ENCODE results near the gene PALS2.
A peak's percentile ranks its signal among the peaks of the same experiment; 100 is the strongest.

Gene PALS2, protein sequence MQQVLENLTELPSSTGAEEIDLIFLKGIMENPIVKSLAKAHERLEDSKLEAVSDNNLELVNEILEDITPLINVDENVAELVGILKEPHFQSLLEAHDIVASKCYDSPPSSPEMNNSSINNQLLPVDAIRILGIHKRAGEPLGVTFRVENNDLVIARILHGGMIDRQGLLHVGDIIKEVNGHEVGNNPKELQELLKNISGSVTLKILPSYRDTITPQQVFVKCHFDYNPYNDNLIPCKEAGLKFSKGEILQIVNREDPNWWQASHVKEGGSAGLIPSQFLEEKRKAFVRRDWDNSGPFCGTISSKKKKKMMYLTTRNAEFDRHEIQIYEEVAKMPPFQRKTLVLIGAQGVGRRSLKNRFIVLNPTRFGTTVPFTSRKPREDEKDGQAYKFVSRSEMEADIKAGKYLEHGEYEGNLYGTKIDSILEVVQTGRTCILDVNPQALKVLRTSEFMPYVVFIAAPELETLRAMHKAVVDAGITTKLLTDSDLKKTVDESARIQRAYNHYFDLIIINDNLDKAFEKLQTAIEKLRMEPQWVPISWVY

GRCh38 chr7:24572997-24573553 is at the start of gene PALS2:
PALS2 (plus strand) TSS chr7:24573452; CDS start chr7:24623668, 50,216 bp downstream.
- peak; percentile 82 for DNase-seq (ENCODE audit: low spot score)

- no peak for DNase-seq (ENCODE audit: low spot score)
These were observed 42.0 kb upstream of the PALS2 start for GRCh38 chr7:24531255-24531654.

- DNase-seq (ENCODE audit: low spot score), result no peak
These were observed 36.6 kb upstream of the PALS2 start for GRCh38 chr7:24536682-24537081.

- no peak for DNase-seq (ENCODE audit: low spot score)
These were observed 32.3 kb upstream of the PALS2 start for GRCh38 chr7:24540956-24541355.

DNA sequence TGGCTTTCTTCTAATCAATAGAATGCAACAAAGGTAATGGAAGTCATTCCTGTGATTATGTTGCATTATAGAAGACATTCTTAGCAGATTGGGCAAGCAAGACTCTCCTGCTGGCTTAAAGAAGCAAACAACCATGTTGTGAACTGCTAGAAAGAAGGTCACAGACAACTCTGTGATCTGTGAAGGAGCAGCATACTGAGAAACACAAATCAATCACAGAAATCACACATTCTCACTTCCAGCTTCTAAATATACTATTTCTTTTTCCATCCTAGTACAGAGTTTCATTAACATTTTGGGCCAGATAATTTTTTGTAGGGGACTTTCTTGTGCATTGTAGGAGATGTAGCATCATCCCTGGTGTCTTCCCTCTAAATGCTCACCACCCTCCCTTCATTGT is 28.0 kb upstream of the PALS2 start:
- no peak for DNase-seq (ENCODE audit: low spot score)

- DNase-seq (ENCODE audit: low spot score), result no peak
These were observed 24.9 kb upstream of the PALS2 start for GRCh38 chr7:24548390-24548789.

DNA sequence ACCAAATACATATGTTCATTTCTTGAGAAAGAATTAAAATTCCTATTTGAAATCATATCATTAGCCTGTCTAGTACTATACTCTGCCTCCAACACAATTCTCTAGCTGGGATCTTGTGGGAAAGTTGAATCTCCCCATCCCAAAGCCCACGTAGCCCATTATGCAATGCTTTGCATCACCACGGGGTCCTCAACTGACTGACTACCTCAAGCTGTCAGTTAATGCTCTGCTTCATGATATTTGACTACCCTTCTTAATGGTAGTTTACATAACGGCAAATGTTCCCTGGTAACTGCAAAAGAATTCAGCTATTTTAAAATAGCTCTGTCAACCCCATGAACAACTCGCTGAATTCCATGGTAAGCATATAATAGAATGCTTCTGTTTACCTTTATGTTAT is 23.3 kb upstream of the PALS2 start:
- DNase-seq (ENCODE audit: low spot score), result no peak

DNA sequence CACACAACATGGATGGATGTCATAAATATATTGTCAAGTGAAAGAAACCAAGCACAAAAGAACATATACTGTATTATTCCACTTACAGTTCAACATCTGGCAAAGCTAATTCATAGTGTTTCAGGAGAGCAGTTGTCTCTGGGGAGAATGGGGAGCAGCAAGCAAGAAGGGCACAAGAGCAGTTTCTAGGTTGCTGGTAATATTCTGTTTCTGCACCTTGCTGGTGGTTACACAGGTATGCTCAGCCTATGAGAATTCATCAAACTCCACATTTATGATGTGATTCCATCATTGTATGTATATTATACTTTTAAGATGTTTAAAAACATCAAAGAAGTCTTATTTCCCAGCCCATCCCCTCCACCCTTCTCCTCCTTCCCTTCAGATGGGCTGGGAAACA is 18.1 kb upstream of the PALS2 start:
- DNase-seq (ENCODE audit: low spot score), result no peak

GRCh38 chr7:24555719-24556118 is 17.5 kb upstream of the PALS2 start:
- no peak for DNase-seq (ENCODE audit: low spot score)

DNA sequence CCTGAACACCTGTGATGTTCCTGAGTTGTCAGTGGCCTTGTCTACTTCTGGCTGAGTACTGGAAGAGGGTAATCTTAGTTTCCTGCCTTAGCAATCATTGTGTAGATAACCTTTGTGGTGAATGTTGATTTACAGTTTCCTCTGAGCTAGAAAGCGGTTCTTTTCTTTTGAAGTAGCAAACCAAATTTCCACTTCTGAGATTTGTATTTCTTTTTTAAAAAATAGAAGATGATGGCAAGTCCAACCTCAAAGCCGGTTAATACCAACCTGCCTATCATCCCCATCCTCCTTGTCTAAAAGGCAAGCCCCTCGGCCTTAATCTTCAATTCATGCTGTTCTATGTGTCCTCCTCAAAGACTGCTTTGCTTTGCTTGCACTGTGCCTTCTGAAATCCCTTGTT is 12.5 kb upstream of the PALS2 start:
- DNase-seq (ENCODE audit: low spot score), result no peak

DNA sequence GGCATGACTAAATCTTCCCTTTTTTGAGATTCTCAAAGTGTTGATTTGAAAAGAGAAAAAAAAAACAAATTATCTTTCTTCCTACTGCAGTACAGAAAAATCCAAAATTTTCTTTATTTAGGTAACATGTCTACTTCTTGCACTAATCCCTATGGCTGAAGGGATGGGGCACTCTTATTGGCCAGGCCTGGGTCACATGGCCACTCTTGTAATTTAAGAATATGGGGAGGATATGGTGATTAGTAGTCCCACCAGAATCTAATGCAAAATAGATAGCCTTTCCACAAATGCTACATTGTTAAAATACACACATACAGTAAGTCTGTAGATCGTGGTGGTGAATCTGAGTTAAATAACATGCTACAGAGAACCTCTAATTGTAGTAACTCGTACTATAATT is 7.0 kb upstream of the PALS2 start:
- DNase-seq (ENCODE audit: low spot score), result no peak

DNA sequence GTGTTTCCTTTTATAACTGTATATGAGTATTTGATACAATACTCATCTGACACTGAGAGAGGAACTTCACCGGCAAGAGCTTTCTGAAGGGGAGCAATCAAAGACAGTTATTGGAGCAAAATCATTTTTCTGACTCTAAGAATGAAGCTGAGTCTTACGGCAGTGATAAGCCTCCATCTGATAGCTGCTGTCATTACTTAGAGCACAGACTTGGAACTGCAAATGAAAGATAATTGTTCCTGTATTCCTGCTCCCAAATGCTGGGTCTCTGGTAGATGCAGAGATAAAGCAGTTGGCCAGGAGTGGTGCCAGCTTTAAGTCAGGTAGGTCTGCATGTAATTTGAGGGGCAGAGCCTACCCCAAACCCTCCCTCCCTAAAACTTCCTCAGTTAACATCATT is 2.3 kb upstream of the PALS2 start:
- no peak for DNase-seq (ENCODE audit: low spot score)

DNA sequence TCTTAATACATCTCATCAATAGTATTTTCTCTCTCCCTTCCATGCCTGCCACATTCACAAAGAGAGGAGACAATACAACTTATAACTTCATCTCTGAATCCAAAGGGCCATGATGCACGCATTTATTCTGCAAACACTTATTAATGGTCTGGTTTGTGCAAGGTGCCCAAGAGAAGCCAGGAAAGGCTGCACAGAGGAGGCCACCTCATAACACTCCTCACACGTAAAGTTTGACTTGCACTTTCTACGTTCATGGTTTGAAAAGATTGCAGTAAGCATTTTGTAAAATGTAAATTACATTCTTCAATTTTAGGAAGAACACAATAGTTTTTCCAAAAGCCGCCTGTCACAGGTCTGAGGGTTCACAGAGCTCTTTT is 1.2 kb upstream of the PALS2 start:
- no peak for DNase-seq (ENCODE audit: low spot score)

GRCh38 chr7:24572393-24572996 is 757 bp upstream of the PALS2 start:
- peak; percentile 55 for DNase-seq (ENCODE audit: low spot score)

GRCh38 chr7:24573554-24574338 is 494 bp downstream of the PALS2 start:
- DNase-seq (ENCODE audit: low spot score), result peak; percentile 21

GRCh38 chr7:24574386-24574785 is 1.1 kb downstream of the PALS2 start:
- DNase-seq (ENCODE audit: low spot score), result no peak

- DNase-seq (ENCODE audit: low spot score), result no peak
These were observed 1.7 kb downstream of the PALS2 start for GRCh38 chr7:24574950-24575349.

DNA sequence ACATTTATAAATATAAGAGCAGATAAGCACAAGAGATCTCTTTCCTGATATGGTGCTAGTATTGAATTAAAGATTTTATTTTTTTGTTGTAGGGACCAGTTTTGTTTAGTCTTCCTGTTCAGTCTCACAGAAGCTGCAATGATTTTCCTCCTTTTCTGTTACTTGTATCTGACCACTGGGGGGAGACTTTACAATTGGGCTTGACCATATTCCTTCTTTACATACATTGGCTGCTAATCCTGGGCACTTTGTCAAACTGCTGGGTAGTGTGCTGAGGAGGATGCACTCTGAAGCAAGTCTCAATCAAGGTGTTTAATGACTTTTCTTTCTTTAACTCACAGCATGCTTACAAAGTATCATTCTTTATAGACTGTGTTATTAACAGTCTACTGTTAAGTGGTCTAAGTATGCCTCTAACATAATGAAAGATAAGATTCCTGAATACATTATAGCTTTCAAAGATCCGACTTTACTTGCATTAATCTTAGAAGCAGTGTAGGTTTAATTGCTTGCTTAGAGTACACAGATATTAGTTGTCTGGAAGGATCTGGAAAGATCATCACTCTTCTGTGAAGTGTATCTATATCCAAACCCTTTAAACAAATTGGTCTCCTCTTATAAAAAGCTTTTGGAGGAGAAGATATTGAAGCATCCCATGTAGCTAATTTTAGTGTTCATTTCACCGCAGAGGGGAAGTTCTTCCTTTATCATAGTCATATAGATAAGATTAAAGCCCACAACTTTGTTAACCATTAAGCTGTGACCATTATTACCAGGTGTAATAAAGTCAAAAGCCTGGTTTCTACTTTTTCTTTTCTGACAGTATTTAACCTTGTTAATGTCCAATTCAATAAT is 3.1 kb downstream of the PALS2 start:
- DNase-seq (ENCODE audit: low spot score), result peak; percentile 47

- DNase-seq (ENCODE audit: low spot score), result no peak
These were observed 4.8 kb downstream of the PALS2 start for GRCh38 chr7:24578052-24578451.

- no peak for DNase-seq (ENCODE audit: low spot score)
These were observed 7.2 kb downstream of the PALS2 start for GRCh38 chr7:24580283-24580946.

- DNase-seq (ENCODE audit: low spot score), result no peak
These were observed 8.9 kb downstream of the PALS2 start for GRCh38 chr7:24582166-24582565.

All from CD4-positive, alpha-beta T cell treated with Interleukin-2 at 100 ng/mL for 4 hours (primary cell).